Head of caudate nucleus (tissue), 42 donors: ENCODE results near the gene FAM13A.

Source experiments
- DNase-seq, 42 donors: peaks; one replicate each; pipeline versions ENCODE4 v3.0.0 to v3.0.0-alpha.2; 2020 to 2021; ENCODE audit warnings: mixed read lengths in 7 of 42
- intact Hi-C: fragments of 100-400 bp; cut with DNase I; formaldehyde crosslinking; loops from one replicate; pipeline ENCODE4 v1.15.0; 2022

Gene FAM13A

GRCh38 chr4:88804234-88804633 lies 252.8 kb downstream of the FAM13A start:
- DNase-seq, result no peak
- intact Hi-C loops, result loop anchor here (10.0 kb wide), 1 partner anchor 99 kb away; no protein-coding TSS in a partner anchor

GRCh38 chr4:88803600-88804096 lies 253.3 kb downstream of the FAM13A start:
- intact Hi-C loops, result loop anchor here (10.0 kb wide), 1 partner anchor 99 kb away; no protein-coding TSS in a partner anchor
- DNase-seq, result peak in 2 of 42 donors; percentile 20 to 23

GRCh38 chr4:88802585-88803286 lies 254.2 kb downstream of the FAM13A start:
- intact Hi-C loops, result loop anchor here (10.0 kb wide), 1 partner anchor 98 kb away; no protein-coding TSS in a partner anchor
- DNase-seq, result no peak

GRCh38 chr4:88802138-88802537 lies 254.8 kb downstream of the FAM13A start:
- no peak for DNase-seq
- intact Hi-C loops, result loop anchor here (10.0 kb wide), 1 partner anchor 97 kb away; no protein-coding TSS in a partner anchor

GRCh38 chr4:88799900-88800299 lies 257.1 kb downstream of the FAM13A start:
- intact Hi-C loops, result loop anchor here (10.0 kb wide), 1 partner anchor 95 kb away; no protein-coding TSS in a partner anchor

GRCh38 chr4:88797725-88798124 lies 259.3 kb downstream of the FAM13A start:
- intact Hi-C loops, result no loop called here
- no peak for DNase-seq

More at GRCh38 chr4:88799900-88800299, 257.1 kb downstream of the FAM13A start:
- DNase-seq, result no peak

GRCh38 chr4:88796545-88796944 lies 260.4 kb downstream of the FAM13A start:
- intact Hi-C loops, result no loop called here
- no peak for DNase-seq

GRCh38 chr4:88794952-88795351 lies 262.0 kb downstream of the FAM13A start:
- intact Hi-C loops, result no loop called here
- DNase-seq, result no peak

- intact Hi-C loops, result no loop called here
- no peak for DNase-seq
Observed at GRCh38 chr4:88794087-88794690, 262.8 kb downstream of the FAM13A start.

- intact Hi-C loops, result no loop called here
- DNase-seq, result no peak
Observed at GRCh38 chr4:88793475-88793874, 263.5 kb downstream of the FAM13A start.

GRCh38 chr4:88792821-88793220 lies 264.2 kb downstream of the FAM13A start:
- intact Hi-C loops, result no loop called here
- DNase-seq, result no peak

GRCh38 chr4:88792268-88792781 lies 264.7 kb downstream of the FAM13A start:
- no peak for DNase-seq
- intact Hi-C loops, result no loop called here

GRCh38 chr4:88791274-88791673 lies 265.7 kb downstream of the FAM13A start:
- intact Hi-C loops, result no loop called here
- no peak for DNase-seq

- intact Hi-C loops, result no loop called here
- no peak for DNase-seq
Observed at GRCh38 chr4:88788895-88789294, 268.1 kb downstream of the FAM13A start.

- intact Hi-C loops, result no loop called here
- DNase-seq, result no peak
Observed at GRCh38 chr4:88788424-88788823, 268.6 kb downstream of the FAM13A start.

- intact Hi-C loops, result no loop called here
- no peak for DNase-seq
Observed at GRCh38 chr4:88786011-88786410, 271.0 kb downstream of the FAM13A start.

- no peak for DNase-seq
- intact Hi-C loops, result no loop called here
Observed at GRCh38 chr4:88780389-88780788, 276.6 kb downstream of the FAM13A start.

GRCh38 chr4:88779431-88779830 lies 277.6 kb downstream of the FAM13A start:
- intact Hi-C loops, result no loop called here
- no peak for DNase-seq

- intact Hi-C loops, result no loop called here
- DNase-seq, result no peak
Observed at GRCh38 chr4:88775529-88775928, 281.5 kb downstream of the FAM13A start.

GRCh38 chr4:88775026-88775425 lies 282.0 kb downstream of the FAM13A start:
- DNase-seq, result no peak
- intact Hi-C loops, result no loop called here
